ENCODE measurements around the gene NOL7.

DNA sequence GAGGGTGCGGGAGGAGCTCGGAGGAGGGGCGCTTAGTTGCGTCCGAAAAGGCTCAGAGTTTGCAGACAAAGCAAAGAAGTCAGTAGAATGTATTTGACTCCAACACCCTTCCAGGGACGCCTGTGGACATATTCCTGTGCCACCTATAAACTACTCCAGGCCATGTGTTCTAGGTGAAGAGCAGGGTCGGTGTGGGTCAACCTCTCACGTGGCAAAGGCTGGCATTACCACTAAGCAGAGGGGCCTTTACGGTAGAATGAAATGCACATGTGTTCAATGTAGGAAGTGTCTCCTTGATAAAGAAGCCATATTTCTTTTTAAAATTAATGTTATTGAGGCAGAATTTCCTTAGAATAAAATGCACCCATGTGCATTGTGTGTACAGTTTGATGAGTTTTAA, 25.3 kb upstream of the NOL7 start:
- TF ChIP-seq, protein P1, sequence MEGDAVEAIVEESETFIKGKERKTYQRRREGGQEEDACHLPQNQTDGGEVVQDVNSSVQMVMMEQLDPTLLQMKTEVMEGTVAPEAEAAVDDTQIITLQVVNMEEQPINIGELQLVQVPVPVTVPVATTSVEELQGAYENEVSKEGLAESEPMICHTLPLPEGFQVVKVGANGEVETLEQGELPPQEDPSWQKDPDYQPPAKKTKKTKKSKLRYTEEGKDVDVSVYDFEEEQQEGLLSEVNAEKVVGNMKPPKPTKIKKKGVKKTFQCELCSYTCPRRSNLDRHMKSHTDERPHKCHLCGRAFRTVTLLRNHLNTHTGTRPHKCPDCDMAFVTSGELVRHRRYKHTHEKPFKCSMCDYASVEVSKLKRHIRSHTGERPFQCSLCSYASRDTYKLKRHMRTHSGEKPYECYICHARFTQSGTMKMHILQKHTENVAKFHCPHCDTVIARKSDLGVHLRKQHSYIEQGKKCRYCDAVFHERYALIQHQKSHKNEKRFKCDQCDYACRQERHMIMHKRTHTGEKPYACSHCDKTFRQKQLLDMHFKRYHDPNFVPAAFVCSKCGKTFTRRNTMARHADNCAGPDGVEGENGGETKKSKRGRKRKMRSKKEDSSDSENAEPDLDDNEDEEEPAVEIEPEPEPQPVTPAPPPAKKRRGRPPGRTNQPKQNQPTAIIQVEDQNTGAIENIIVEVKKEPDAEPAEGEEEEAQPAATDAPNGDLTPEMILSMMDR (IDR thresholded peaks at IDR 0.05), result no peak
- TF ChIP-seq POLR2A (IDR thresholded peaks at IDR 0.05), result no peak
